ENCODE data around the gene RABGAP1L.

DNA sequence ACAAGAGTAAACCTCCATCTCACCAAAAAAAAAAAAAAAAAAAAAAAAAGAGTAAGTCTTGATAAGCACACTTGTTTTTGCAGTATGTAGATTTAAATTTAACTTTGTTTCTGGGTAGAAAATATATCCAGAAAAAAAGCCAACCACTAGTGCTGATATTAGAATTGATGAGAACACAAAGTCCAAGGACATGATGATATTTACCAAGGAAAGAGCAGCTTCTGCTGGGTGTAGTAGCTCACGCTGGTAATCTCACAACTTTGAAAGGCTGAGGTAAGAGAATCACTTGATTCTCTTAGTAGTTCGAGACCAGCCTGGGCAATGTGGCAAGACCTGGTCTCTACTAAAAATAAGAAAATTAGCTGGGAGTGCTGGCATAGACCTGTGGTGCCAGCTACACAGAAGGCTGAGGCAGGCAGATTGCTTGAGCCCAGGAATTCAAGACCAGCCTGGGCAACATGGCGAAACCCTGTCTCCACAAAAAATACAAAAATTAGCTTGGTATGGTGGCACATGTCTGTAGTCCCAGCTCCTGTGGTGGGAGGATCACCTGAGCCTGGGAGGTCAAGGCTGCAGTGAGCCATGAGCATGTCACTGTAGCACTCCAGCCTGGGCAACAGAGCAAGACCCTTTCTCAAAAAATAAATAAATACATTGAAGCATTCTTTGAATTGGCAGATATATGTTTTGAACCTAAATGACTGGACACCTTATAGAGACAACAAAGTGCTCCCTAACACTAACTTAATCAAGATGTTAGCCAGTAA is 776.8 kb downstream of the RABGAP1L start:
- TF ChIP-seq FOS (IDR thresholded peaks at IDR 0.05; ENCODE audit: borderline replicate concordance, insufficient read depth, low read length) (no peak), POLR2A (IDR thresholded peaks at IDR 0.05; ENCODE audit: low read depth, low read length) (no peak), EZH2 (IDR thresholded peaks at IDR 0.05; ENCODE audit: borderline replicate concordance, low read depth, low read length, severe bottlenecking) (no peak), POLR2AphosphoS5 (IDR thresholded peaks at IDR 0.05; ENCODE audit: insufficient read depth, low read depth, low read length) (no peak), JUN (IDR thresholded peaks at IDR 0.05; ENCODE audit: borderline replicate concordance, insufficient read depth, insufficient read length, low read depth) (no peak)
- TF ChIP-seq, protein P1, sequence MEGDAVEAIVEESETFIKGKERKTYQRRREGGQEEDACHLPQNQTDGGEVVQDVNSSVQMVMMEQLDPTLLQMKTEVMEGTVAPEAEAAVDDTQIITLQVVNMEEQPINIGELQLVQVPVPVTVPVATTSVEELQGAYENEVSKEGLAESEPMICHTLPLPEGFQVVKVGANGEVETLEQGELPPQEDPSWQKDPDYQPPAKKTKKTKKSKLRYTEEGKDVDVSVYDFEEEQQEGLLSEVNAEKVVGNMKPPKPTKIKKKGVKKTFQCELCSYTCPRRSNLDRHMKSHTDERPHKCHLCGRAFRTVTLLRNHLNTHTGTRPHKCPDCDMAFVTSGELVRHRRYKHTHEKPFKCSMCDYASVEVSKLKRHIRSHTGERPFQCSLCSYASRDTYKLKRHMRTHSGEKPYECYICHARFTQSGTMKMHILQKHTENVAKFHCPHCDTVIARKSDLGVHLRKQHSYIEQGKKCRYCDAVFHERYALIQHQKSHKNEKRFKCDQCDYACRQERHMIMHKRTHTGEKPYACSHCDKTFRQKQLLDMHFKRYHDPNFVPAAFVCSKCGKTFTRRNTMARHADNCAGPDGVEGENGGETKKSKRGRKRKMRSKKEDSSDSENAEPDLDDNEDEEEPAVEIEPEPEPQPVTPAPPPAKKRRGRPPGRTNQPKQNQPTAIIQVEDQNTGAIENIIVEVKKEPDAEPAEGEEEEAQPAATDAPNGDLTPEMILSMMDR (IDR thresholded peaks at IDR 0.05; ENCODE audit: extremely low read depth in 1 of 2, insufficient read depth in 1 of 2, low read depth in 1 of 2, low read length in 2 of 2), result no peak
- TF ChIP-seq, protein P2, sequence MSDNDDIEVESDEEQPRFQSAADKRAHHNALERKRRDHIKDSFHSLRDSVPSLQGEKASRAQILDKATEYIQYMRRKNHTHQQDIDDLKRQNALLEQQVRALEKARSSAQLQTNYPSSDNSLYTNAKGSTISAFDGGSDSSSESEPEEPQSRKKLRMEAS (IDR thresholded peaks at IDR 0.05; ENCODE audit: insufficient read depth, insufficient read length), result no peak

All from endothelial cell of umbilical vein (primary cell).